Tibial nerve (tissue), 4 donors: ENCODE results near the gene GALNT18. TPM values are rescaled to one million over a fixed set of nuclear protein-coding genes. Genes with fewer than 3 reads are reported as not detected.

Experiments
- DNase-seq, 2 donors: peaks; one replicate each; pipeline ENCODE4 v3.0.0-alpha.2; 2019; ENCODE audit warnings: low spot score in 2 of 2
- H3K27ac ChIP-seq, 4 donors: fragments of 200-600 bp; sonication (generic) in 3 of 4; one replicate each; pipeline ENCODE4 v1.5.1; 2017 to 2019; ENCODE audit warnings: mild to moderate bottlenecking in 1 of 4
- H3K27me3 ChIP-seq, 2 donors: fragments of 200-600 bp; sonication (generic) in 1 of 2; one replicate each; pipeline versions ENCODE4 v1.5.1 to v1.6.0; 2017 to 2019
- H3K36me3 ChIP-seq, 3 donors: fragments of 200-600 bp; sonication (generic); one replicate each; pipeline ENCODE4 v1.5.1; 2018 to 2019
- H3K4me1 ChIP-seq, 4 donors: fragments of 200-600 bp; sonication (generic) in 3 of 4; one replicate each; pipeline ENCODE4 v1.5.1; 2017 to 2019
- H3K4me3 ChIP-seq, 4 donors: fragments of 200-600 bp; sonication (generic) in 3 of 4; one replicate each; pipeline ENCODE4 v1.5.1; 2017 to 2019; ENCODE audit warnings: mild to moderate bottlenecking in 1 of 4, moderate library complexity in 1 of 4
- H3K9me3 ChIP-seq, 4 donors: fragments of 200-600 bp; sonication (generic) in 3 of 4; one replicate each; pipeline ENCODE4 v1.5.1; 2017 to 2019
- EP300 ChIP-seq, 2 donors: sonication (generic); formaldehyde crosslinking; IDR thresholded peaks; one replicate each; pipeline ENCODE4 v1.6.1; 2017; ENCODE audit warnings: antibody characterized with exemption in 2 of 2, mild to moderate bottlenecking in 1 of 2
- POLR2A ChIP-seq, 2 donors: fragments of 450-650 bp; IDR thresholded peaks; one replicate each; pipeline ENCODE4 v1.6.1; 2017; ENCODE audit warnings: antibody characterized with exemption in 2 of 2, mild to moderate bottlenecking in 2 of 2, moderate library complexity in 2 of 2
- WGBS, 2 donors: methylation state at CpG; one replicate each; pipeline ENCODE4 v1.1.5; 2018; 5-methylcytosine and 5-hydroxymethylcytosine counted together
- total RNA-seq, 4 donors: library from RNA; depleted of rRNA; stranded (reverse); fragments of >200 nt; gene quantifications; one replicate each; pipeline ENCODE4 v1.1.0, GENCODE V29; 2016
- TF ChIP-seq, protein P1 (sequence below), 5 experiments: fragments of 200-600 bp in 3 of 5; fragments of 450-650 bp in 2 of 5; sonication (generic) in 3 of 5; IDR thresholded peaks; one replicate each; pipeline ENCODE4 v1.5.1; 2016 to 2019; ENCODE audit warnings: antibody characterized with exemption in 5 of 5, mild to moderate bottlenecking in 3 of 5, moderate library complexity in 2 of 5

The GALNT18 gene
- total RNA-seq, 4 donors from 2014 or later = 11.3 to 32.4 (median 23.9) TPM

DNA sequence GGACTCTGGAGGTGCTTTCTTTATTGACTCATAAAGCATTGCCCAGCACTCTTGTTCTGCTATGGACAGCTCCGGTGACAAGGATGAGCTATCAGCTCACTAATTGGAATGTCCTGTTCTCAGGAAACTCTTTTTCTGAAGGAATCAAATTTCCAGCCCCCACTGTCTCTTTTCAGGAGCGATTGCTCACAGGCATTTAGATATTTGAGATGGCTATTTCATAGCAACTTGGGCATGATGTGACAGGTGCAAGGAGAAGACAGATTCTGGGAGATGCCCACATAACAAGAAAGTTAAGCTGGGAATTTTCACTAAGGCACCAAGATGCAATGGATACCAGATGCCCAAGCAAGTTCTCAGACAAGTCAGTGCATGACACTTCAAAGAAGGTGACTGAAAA lies 145.3 kb downstream of the GALNT18 start:
- H3K4me1 ChIP-seq = peaks cover 0 to 7% (median 0%) of the 10 kb centered on the region in 4 donors
- no peak overlapping the region for H3K27ac ChIP-seq
- H3K36me3 ChIP-seq = no peaks in the 10 kb centered on the region
- TF ChIP-seq EP300 (IDR thresholded peaks at IDR 0.05) = no peak
- TF ChIP-seq, protein P1, sequence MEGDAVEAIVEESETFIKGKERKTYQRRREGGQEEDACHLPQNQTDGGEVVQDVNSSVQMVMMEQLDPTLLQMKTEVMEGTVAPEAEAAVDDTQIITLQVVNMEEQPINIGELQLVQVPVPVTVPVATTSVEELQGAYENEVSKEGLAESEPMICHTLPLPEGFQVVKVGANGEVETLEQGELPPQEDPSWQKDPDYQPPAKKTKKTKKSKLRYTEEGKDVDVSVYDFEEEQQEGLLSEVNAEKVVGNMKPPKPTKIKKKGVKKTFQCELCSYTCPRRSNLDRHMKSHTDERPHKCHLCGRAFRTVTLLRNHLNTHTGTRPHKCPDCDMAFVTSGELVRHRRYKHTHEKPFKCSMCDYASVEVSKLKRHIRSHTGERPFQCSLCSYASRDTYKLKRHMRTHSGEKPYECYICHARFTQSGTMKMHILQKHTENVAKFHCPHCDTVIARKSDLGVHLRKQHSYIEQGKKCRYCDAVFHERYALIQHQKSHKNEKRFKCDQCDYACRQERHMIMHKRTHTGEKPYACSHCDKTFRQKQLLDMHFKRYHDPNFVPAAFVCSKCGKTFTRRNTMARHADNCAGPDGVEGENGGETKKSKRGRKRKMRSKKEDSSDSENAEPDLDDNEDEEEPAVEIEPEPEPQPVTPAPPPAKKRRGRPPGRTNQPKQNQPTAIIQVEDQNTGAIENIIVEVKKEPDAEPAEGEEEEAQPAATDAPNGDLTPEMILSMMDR (IDR thresholded peaks at IDR 0.05) = no peak
- no peak for TF ChIP-seq POLR2A (IDR thresholded peaks at IDR 0.05)
- WGBS, 2 donors = 78 to 88% methylated on average over 2 of the region's 2 CpGs
- H3K9me3 ChIP-seq = no peaks in the 10 kb centered on the region
- no peak overlapping the region for H3K4me3 ChIP-seq
- no peak for DNase-seq
- no peaks in the 10 kb centered on the region for H3K27me3 ChIP-seq

DNA sequence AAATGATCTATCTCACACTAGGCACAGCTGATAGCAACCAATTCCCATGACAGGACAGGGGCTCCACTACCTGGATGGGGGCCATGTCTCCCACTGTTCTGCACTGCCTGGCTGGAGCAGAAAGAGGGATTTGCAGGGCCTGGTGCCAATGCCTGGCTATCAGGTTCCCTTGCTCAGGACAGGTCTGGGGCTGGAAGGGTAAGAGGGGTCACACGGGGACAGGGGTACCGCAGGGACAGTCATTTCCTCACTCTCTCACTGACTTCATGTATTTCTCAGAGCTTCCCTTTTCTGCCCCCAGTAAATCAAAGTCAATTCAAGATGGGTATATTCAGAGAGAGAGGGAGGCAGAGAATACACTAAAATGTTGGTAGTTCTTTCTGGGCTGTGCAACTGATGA lies 149.7 kb downstream of the GALNT18 start:
- Histone ChIP-seq H3K36me3 (no peaks in the 10 kb centered on the region), H3K27me3 (no peaks in the 10 kb centered on the region), H3K27ac (no peak overlapping the region), H3K4me3 (no peak overlapping the region), H3K4me1 (peaks cover 0 to 4% (median 0%) of the 10 kb centered on the region in 4 donors), H3K9me3 (no peaks in the 10 kb centered on the region)
- TF ChIP-seq, protein P1 (IDR thresholded peaks at IDR 0.05) = no peak
- no peak for TF ChIP-seq EP300 (IDR thresholded peaks at IDR 0.05)
- TF ChIP-seq POLR2A (IDR thresholded peaks at IDR 0.05) = no peak
- DNase-seq = no peak
- 64 to 75% methylated on average over 2 of the region's 2 CpGs for WGBS, 2 donors

DNA sequence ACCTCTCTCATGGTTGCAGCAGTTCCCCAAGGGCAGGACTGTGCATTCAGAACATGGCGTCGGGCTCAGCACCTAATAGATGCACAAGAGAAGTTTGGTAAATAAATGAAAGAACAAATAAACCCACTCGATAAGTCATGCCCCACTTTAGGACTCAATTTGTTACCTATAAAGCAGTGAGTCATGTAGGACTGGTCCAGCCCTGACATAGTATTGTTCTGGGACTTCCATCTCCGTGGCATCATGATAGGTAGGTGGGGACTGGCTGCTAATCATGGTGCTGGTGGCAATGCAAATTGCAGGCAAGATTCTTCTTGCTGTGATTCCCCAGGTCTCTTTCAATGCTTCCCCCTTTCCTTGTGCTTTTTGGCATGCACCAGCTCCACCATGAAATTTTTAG lies 150.6 kb downstream of the GALNT18 start:
- no peaks in the 10 kb centered on the region for H3K36me3 ChIP-seq
- 93 to 95% methylated on average over 4 of the region's 4 CpGs for WGBS, 2 donors

GRCh38 chr11:11468954-11469353 lies 152.9 kb downstream of the GALNT18 start:
- Histone ChIP-seq H3K27ac (no peak overlapping the region), H3K9me3 (no peaks in the 10 kb centered on the region)
- no peak for TF ChIP-seq POLR2A (IDR thresholded peaks at IDR 0.05)
- no peak for TF ChIP-seq EP300 (IDR thresholded peaks at IDR 0.05)
- TF ChIP-seq, protein P1 (IDR thresholded peaks at IDR 0.05) = no peak

More for the DNA sequence above, 150.6 kb downstream of the GALNT18 start:
- Histone ChIP-seq H3K4me3 (no peak overlapping the region), H3K9me3 (no peaks in the 10 kb centered on the region), H3K4me1 (peaks cover 0 to 4% (median 0%) of the 10 kb centered on the region in 4 donors), H3K27me3 (no peaks in the 10 kb centered on the region), H3K27ac (no peak overlapping the region)
- no peak for TF ChIP-seq POLR2A (IDR thresholded peaks at IDR 0.05)
- TF ChIP-seq EP300 (IDR thresholded peaks at IDR 0.05) = no peak
- TF ChIP-seq, protein P1 (IDR thresholded peaks at IDR 0.05) = no peak
- no peak for DNase-seq

GRCh38 chr11:11467312-11467711 lies 154.5 kb downstream of the GALNT18 start:
- DNase-seq = no peak
- Histone ChIP-seq H3K9me3 (no peaks in the 10 kb centered on the region), H3K36me3 (no peaks in the 10 kb centered on the region), H3K27me3 (no peaks in the 10 kb centered on the region), H3K4me1 (peaks cover 0 to 8% (median 0%) of the 10 kb centered on the region in 4 donors), H3K27ac (no peak overlapping the region), H3K4me3 (no peak overlapping the region)
- 75 to 84% methylated on average over 4 of the region's 4 CpGs for WGBS, 2 donors
- TF ChIP-seq, protein P1 (IDR thresholded peaks at IDR 0.05) = no peak
- TF ChIP-seq POLR2A (IDR thresholded peaks at IDR 0.05) (no peak), EP300 (IDR thresholded peaks at IDR 0.05) (no peak)

More at GRCh38 chr11:11468954-11469353, 152.9 kb downstream of the GALNT18 start:
- Histone ChIP-seq H3K4me3 (no peak overlapping the region), H3K36me3 (no peaks in the 10 kb centered on the region), H3K27me3 (no peaks in the 10 kb centered on the region), H3K4me1 (peaks cover 0 to 6% (median 0%) of the 10 kb centered on the region in 4 donors)
- 59 to 63% methylated on average over 6 of the region's 6 CpGs for WGBS, 2 donors
- no peak for DNase-seq
